Nephron (organoid): ENCODE measurements around the gene ZNF155.
A peak's percentile ranks its signal among the peaks of the same experiment; 100 is the strongest.
"Not testable (repeated sequence)": the region's sequence is repeated elsewhere in the genome, so short reads cannot be mapped to it uniquely, and the experiment has no call there.

Source experiments
- H3K27ac Mint-ChIP-seq, 3 experiments: 2 replicates each; pipeline ENCODE4 v1.8.0; 2020; ENCODE audit warnings: mixed read lengths in 3 of 3, mild to moderate bottlenecking in 2 of 3, moderate library complexity in 1 of 3
- H3K27me3 Mint-ChIP-seq: 2 replicates; pipeline ENCODE4 v1.8.0; 2021; ENCODE audit warnings: low read depth, mild to moderate bottlenecking, moderate library complexity, mixed read lengths
- H3K36me3 Mint-ChIP-seq: 2 replicates; pipeline ENCODE4 v1.8.0; 2020; ENCODE audit warnings: low read depth, mixed read lengths
- H3K4me1 Mint-ChIP-seq: 2 replicates; pipeline ENCODE4 v1.8.0; 2020; ENCODE audit warnings: mixed read lengths
- H3K4me3 Mint-ChIP-seq, 3 experiments: 2 replicates each; pipeline ENCODE4 v1.8.0; 2020; ENCODE audit warnings: mild to moderate bottlenecking in 3 of 3, mixed read lengths in 3 of 3, moderate library complexity in 2 of 3
- H3K9me3 Mint-ChIP-seq: 2 replicates; pipeline ENCODE4 v1.8.0; 2020; ENCODE audit warnings: mixed read lengths
- TF ChIP-seq, protein P1 (sequence below), 3 experiments: fragments of 200-600 bp; sonication (generic); IDR thresholded peaks; one replicate each; pipeline ENCODE4 v1.5.0; 2021; ENCODE audit warnings: antibody characterized with exemption in 3 of 3; ENCODE audit not compliant: unreplicated experiment in 3 of 3

The ZNF155 gene

DNA sequence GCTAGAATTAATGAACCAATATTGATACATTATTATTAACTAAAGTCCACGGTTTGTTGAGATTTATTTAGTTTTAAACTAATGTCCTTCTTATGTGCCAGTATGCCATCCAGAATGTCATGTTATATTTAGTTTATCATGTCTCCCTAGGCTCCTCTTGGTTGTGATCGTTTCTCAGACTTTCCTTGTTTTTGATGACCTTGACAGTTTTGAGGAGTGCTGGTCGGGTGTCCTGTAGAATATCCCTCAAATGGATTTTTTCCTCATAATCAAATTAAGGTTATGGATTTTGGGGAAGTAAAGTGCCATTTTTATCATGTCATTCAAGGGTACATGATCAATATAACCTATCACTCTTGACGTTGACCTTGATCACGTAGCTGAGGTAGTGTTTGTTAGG, 42.8 kb upstream of the ZNF155 start:
- Mint-ChIP-seq H3K27ac (no peak overlapping the region), H3K9me3 (peaks cover 17% of the 10 kb centered on the region), H3K36me3 (no peaks in the 10 kb centered on the region), H3K4me3 (no peak overlapping the region), H3K27me3 (peaks cover 19% of the 10 kb centered on the region), H3K4me1 (no peaks in the 10 kb centered on the region)
- TF ChIP-seq, protein P1, sequence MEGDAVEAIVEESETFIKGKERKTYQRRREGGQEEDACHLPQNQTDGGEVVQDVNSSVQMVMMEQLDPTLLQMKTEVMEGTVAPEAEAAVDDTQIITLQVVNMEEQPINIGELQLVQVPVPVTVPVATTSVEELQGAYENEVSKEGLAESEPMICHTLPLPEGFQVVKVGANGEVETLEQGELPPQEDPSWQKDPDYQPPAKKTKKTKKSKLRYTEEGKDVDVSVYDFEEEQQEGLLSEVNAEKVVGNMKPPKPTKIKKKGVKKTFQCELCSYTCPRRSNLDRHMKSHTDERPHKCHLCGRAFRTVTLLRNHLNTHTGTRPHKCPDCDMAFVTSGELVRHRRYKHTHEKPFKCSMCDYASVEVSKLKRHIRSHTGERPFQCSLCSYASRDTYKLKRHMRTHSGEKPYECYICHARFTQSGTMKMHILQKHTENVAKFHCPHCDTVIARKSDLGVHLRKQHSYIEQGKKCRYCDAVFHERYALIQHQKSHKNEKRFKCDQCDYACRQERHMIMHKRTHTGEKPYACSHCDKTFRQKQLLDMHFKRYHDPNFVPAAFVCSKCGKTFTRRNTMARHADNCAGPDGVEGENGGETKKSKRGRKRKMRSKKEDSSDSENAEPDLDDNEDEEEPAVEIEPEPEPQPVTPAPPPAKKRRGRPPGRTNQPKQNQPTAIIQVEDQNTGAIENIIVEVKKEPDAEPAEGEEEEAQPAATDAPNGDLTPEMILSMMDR (IDR thresholded peaks at IDR 0.05; ENCODE audit: unreplicated experiment in 3 of 3), result no peak

DNA sequence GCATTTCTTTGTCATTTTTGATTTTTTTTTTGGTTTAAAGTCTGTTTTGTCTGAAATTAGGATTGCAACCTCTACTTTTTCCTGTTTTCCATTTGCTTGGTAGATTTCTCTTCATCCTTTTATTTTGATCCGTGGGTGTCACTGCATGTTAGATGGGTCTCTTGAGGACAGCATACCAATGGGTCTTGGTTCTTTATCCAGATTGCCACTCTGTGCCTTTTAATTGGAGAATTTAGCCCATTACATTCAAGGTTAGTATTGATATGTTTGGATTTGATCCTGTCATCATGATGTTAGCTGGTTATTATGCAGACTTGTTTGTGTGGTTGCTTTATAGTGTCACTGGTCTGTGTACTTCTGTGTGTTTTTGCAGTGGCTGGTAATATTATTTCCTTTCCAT, 36.6 kb upstream of the ZNF155 start:
- H3K36me3 Mint-ChIP-seq, result peaks cover 25% of the 10 kb centered on the region
- H3K4me3 Mint-ChIP-seq, H3K27ac Mint-ChIP-seq, H3K4me1 Mint-ChIP-seq: not testable (repeated sequence)
- peaks cover 53% of the 10 kb centered on the region for H3K9me3 Mint-ChIP-seq
- peaks cover 15% of the 10 kb centered on the region for H3K27me3 Mint-ChIP-seq

DNA sequence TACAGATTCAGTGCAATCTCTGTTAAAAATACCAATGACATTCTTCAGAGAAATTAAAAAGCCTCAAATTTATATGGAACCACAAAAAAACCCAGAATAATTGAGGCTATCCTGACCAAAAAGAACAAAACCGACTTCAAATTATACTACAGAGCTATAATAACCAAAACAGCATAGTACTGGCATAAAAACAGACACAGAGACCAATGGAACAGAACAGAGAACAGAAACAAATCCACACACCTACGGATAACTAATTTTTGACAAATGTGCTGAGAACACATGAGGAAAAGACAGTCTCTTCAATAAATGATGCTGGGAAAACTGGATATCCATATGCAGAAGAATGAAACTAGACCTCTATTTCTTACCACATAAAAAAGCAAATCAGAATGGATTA, 34.2 kb upstream of the ZNF155 start:
- H3K4me3 Mint-ChIP-seq, result peak overlapping the region; percentile 63 to 65 (median 63)
- H3K27ac Mint-ChIP-seq, result peak overlapping the region in 1 of 3 experiments; percentile 62
- not testable (repeated sequence) for H3K4me1 Mint-ChIP-seq, H3K27me3 Mint-ChIP-seq
- peaks cover 45% of the 10 kb centered on the region for H3K36me3 Mint-ChIP-seq
- H3K9me3 Mint-ChIP-seq, result peaks cover 63% of the 10 kb centered on the region

DNA sequence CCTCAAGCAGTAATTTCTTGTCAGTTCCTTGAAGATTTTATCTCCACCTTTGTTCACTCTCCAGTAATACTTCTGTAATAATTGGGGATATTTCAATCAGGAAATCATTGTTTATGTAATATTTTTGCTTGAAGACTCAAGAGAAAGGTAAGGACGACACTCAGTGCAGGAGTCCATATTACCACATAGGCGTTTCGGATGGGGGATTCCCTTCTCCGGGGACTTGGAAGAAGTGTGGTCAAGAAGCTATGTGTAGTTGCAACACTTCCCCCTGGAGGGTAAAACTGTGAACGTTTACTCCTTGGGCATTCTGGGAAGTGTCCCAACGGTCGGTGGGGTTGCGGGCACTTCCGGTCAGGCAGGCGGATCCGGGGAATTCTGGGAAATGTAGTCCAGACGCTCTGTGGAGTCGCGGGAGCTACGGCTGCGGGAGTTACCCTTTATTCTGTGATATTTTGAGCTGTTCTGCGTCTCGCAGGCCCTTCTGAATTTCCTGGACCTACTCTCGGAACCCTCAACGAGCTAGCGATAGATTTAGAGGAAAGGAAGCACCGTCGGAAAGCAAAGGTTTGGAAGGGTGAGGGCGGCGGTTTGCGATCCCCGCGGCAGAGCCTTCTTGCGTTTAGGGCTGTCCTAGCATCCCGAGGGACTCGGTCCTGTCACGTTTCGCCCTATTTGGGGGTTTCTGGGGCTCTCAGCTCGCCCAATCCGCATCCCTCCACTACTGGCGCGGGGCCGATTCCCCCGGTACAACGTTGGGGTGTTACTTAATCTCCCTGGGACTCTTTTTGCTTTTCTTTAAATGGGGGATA, 32.9 kb upstream of the ZNF155 start, which contains the start of gene ZNF221:
Gene ZNF221, plus strand, starts transcription at position 395 of the 812 bp plus-strand sequence. CDS start 11,499 bp downstream, outside the sequence.
- peaks cover 5% of the 10 kb centered on the region for H3K27me3 Mint-ChIP-seq
- TF ChIP-seq, protein P1 (IDR thresholded peaks at IDR 0.05; ENCODE audit: unreplicated experiment in 3 of 3), result peak; percentile 59 to 70 (median 62)
- peaks cover 72% of the 10 kb centered on the region for H3K9me3 Mint-ChIP-seq
- H3K36me3 Mint-ChIP-seq, result peaks cover 58% of the 10 kb centered on the region
- H3K4me1 Mint-ChIP-seq, result peaks cover 6% of the 10 kb centered on the region
- peak within 1 kb of the TSS; percentile 83 to 94 (median 90) for H3K27ac Mint-ChIP-seq
- H3K4me3 Mint-ChIP-seq, result peak within 1 kb of the TSS; percentile 98 to 99 (median 99)

DNA sequence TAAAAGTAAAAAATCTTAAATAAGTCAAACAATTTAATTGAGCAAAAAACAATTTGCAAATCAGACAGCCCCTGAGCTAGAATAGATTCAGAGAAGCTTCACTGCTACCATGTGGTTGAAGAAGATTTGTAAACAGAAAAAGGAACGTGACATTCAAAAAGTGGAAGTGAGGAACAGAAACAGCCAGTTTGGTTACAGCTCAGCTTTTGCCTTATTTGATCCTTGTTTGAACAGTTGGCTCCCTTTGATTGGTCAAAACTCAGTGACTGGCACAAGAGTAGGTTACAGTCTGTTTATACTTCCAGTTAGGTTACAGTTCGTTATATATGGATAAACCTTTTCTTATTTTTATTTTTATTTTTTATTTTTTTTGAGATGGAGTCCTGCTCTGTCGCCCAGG, 27.2 kb upstream of the ZNF155 start:
- peaks cover 69% of the 10 kb centered on the region for H3K9me3 Mint-ChIP-seq
- H3K27ac Mint-ChIP-seq, result no peak overlapping the region
- H3K4me1 Mint-ChIP-seq, result no peaks in the 10 kb centered on the region
- no peak overlapping the region for H3K4me3 Mint-ChIP-seq
- TF ChIP-seq, protein P1 (IDR thresholded peaks at IDR 0.05; ENCODE audit: unreplicated experiment in 3 of 3), result no peak
- H3K36me3 Mint-ChIP-seq, result peaks cover 89% of the 10 kb centered on the region
- no peaks in the 10 kb centered on the region for H3K27me3 Mint-ChIP-seq

DNA sequence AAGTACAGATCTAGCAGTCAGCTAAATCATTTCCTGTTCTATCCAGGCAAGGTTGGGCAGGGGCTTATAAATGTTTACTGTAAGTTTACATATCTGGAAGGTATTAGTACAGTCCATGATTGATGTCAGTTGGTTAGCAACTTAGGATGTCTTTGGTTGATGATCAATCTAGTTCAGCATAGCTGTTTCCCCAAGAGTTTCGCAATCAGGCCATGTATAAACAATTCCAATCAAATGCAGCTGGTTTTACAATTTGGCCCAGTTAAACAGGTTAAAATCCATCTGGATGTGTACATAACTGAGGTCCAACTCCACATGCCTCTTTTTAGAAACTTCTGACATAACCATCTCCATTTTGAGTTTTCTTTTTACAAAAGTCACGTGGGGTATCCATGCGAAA, 26.1 kb upstream of the ZNF155 start:
- Mint-ChIP-seq H3K4me1 (no peaks in the 10 kb centered on the region), H3K27ac (no peak overlapping the region), H3K9me3 (peaks cover 74% of the 10 kb centered on the region)

More for the DNA sequence above, 26.1 kb upstream of the ZNF155 start:
- Mint-ChIP-seq H3K36me3 (peaks cover 93% of the 10 kb centered on the region), H3K27me3 (no peaks in the 10 kb centered on the region), H3K4me3 (no peak overlapping the region)
- TF ChIP-seq, protein P1 (IDR thresholded peaks at IDR 0.05; ENCODE audit: unreplicated experiment in 3 of 3), result no peak
